Keratinocyte (primary cell): ENCODE measurements around the gene NRG2. TPM values are rescaled to one million over a fixed set of nuclear protein-coding genes. Genes with fewer than 3 reads are reported as not detected.

Experiments
- DNase-seq: peaks from one replicate; pipeline ENCODE4 v3.0.0-alpha.2; 2011; ENCODE audit warnings: low read depth, missing footprints, low spot score
- FAIRE-seq: peaks from 2 replicates; lab custom pipeline; 2011; peaks lifted over from hg19 to GRCh38; lab: Jason Lieb, UNC
- H2AFZ ChIP-seq: 2 replicates; pipeline ENCODE4 v1.6.0; 2012; ENCODE audit warnings: low read length, control low read depth, inconsistent platforms; ENCODE audit not compliant: control insufficient read depth
- H3K27ac ChIP-seq: 2 replicates; pipeline ENCODE4 v1.5.1; 2011; ENCODE audit warnings: low read length; ENCODE audit not compliant: control insufficient read depth, insufficient read depth
- H3K27me3 ChIP-seq: 3 replicates; pipeline ENCODE4 v1.6.0; 2011; ENCODE audit warnings: low read length; ENCODE audit not compliant: control insufficient read depth, insufficient read depth; ENCODE audit errors: extremely low read depth
- H3K36me3 ChIP-seq, 2 experiments: 2 replicates in 1 of 2; 3 replicates in 1 of 2; pipeline ENCODE4 v1.5.1; 2011; ENCODE audit warnings: low read length in 2 of 2, mild to moderate bottlenecking in 1 of 2; ENCODE audit not compliant: control insufficient read depth in 2 of 2, insufficient read depth in 2 of 2; ENCODE audit errors: extremely low read depth in 1 of 2
- H3K4me1 ChIP-seq: 3 replicates; pipeline ENCODE4 v1.5.1; 2011; ENCODE audit warnings: low read length; ENCODE audit not compliant: control insufficient read depth, insufficient read depth; ENCODE audit errors: extremely low read depth
- H3K4me2 ChIP-seq: 3 replicates; pipeline ENCODE4 v1.6.0; 2011; ENCODE audit warnings: low read depth, low read length; ENCODE audit not compliant: control insufficient read depth, insufficient read depth; ENCODE audit errors: extremely low read depth
- H3K4me3 ChIP-seq, 3 experiments: fragments of 200-600 bp in 1 of 3; sonication (generic) in 1 of 3; 2 replicates in 2 of 3; 3 replicates in 1 of 3; pipeline ENCODE4 v1.5.1; 2011 to 2016; ENCODE audit warnings: low read length in 3 of 3, mild to moderate bottlenecking in 3 of 3, control low read depth in 2 of 3, inconsistent platforms in 1 of 3, low read depth in 1 of 3, mixed read lengths in 1 of 3, mixed run types in 1 of 3, moderate library complexity in 1 of 3; ENCODE audit not compliant: control insufficient read depth in 2 of 3, insufficient read depth in 2 of 3; ENCODE audit errors: extremely low read depth in 1 of 3
- H3K79me2 ChIP-seq: 2 replicates; pipeline ENCODE4 v1.6.0; 2012; ENCODE audit warnings: low read length; ENCODE audit not compliant: control insufficient read depth, insufficient read depth
- H3K9ac ChIP-seq: 3 replicates; pipeline ENCODE4 v1.6.0; 2011; ENCODE audit warnings: low read length; ENCODE audit not compliant: control insufficient read depth, insufficient read depth; ENCODE audit errors: extremely low read depth
- H3K9me1 ChIP-seq: 3 replicates; pipeline ENCODE4 v1.6.0; 2011; ENCODE audit warnings: low read length; ENCODE audit not compliant: control insufficient read depth, insufficient read depth; ENCODE audit errors: extremely low read depth
- H3K9me3 ChIP-seq: 2 replicates; pipeline ENCODE4 v1.5.1; 2012; ENCODE audit warnings: low read depth, low read length; ENCODE audit not compliant: control insufficient read depth
- H4K20me1 ChIP-seq: 3 replicates; pipeline ENCODE4 v1.6.0; 2011; ENCODE audit warnings: low read length; ENCODE audit not compliant: control insufficient read depth, insufficient read depth; ENCODE audit errors: extremely low read depth
- EZH2 ChIP-seq: IDR thresholded peaks from one replicate; pipeline ENCODE4 v1.6.1; 2012; ENCODE audit warnings: inconsistent platforms, mild to moderate bottlenecking, low read length, moderate library complexity
- dilution Hi-C: fragments of 300-500 bp; cut with MboI; formaldehyde crosslinking; loops from one replicate; pipeline ENCODE4 v1.7.0; 2020; ENCODE audit warnings: low sequenced_read_pairs; ENCODE audit not compliant: extremely low pct_ligation_motif_present
- polyA plus RNA-seq, 5 experiments: library from polyadenylated mRNA; depleted of rRNA in 3 of 5; stranded (reverse) in 3 of 5; stranded (forward) in 1 of 5; unstranded in 1 of 5; fragments of >200 nt; gene quantifications; 1 replicate in 1 of 5; 2 replicates in 3 of 5; 3 replicates in 1 of 5; pipeline versions ENCODE4 v1.2.1 to v1.2.3, GENCODE V29; 2011 to 2012; ENCODE audit warnings: missing spikeins in 2 of 5, low read depth in 1 of 5, low replicate concordance in 1 of 5
- TF ChIP-seq, protein P1 (sequence below), 3 experiments: IDR thresholded peaks in 1 of 3; conservative IDR thresholded peaks in 1 of 3; optimal IDR thresholded peaks in 1 of 3; 2 replicates in 2 of 3; 3 replicates in 1 of 3; pipeline versions ENCODE3 to v1.5.1; 2011; ENCODE audit warnings: low read length in 3 of 3, mild to moderate bottlenecking in 3 of 3, moderate library complexity in 2 of 3, control low read depth in 1 of 3, inconsistent platforms in 1 of 3; ENCODE audit not compliant: insufficient read depth in 2 of 3; ENCODE audit errors: extremely low read depth in 1 of 3

The NRG2 gene
- polyA plus RNA-seq, 1 donor (not counting 4 experiments of a cell fraction or from before 2014, with no cell fraction given), result 0.13 TPM

DNA sequence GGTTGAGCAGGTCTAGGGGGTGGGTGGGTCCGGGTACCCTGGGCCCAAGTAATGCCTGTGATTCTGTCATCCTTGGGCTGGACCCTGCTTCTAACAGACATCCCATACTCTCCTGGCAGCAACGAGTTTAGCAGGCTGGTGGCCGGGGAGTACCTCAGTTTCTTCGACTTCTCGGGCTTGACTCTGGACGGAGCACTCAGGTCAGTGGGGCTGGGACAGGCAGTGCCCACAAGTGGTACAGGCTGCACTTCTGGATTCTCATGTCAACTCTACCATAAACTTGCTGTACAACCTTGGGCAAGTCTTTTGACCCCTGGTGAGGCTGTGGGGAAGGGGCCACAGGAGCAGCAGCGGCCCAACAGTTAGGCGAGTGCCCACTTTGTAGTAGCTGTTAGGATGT is 225.7 kb downstream of the NRG2 start:
- Histone ChIP-seq H3K79me2 (no peaks in the 10 kb centered on the region), H3K4me3 (no peak overlapping the region), H3K36me3 (no peaks in the 10 kb centered on the region), H3K9ac (no peak overlapping the region), H3K4me2 (no peak overlapping the region), H3K9me3 (no peaks in the 10 kb centered on the region), H3K9me1 (no peaks in the 10 kb centered on the region), H3K27ac (no peak overlapping the region), H3K4me1 (no peaks in the 10 kb centered on the region), H4K20me1 (no peaks in the 10 kb centered on the region), H3K27me3 (peaks cover 3% of the 10 kb centered on the region), H2AFZ (no peak overlapping the region)
- DNase-seq (no peak), FAIRE-seq (no peak)
- dilution Hi-C loops, result no loop called here
- no peak for TF ChIP-seq EZH2
- TF ChIP-seq, protein P1, sequence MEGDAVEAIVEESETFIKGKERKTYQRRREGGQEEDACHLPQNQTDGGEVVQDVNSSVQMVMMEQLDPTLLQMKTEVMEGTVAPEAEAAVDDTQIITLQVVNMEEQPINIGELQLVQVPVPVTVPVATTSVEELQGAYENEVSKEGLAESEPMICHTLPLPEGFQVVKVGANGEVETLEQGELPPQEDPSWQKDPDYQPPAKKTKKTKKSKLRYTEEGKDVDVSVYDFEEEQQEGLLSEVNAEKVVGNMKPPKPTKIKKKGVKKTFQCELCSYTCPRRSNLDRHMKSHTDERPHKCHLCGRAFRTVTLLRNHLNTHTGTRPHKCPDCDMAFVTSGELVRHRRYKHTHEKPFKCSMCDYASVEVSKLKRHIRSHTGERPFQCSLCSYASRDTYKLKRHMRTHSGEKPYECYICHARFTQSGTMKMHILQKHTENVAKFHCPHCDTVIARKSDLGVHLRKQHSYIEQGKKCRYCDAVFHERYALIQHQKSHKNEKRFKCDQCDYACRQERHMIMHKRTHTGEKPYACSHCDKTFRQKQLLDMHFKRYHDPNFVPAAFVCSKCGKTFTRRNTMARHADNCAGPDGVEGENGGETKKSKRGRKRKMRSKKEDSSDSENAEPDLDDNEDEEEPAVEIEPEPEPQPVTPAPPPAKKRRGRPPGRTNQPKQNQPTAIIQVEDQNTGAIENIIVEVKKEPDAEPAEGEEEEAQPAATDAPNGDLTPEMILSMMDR (optimal IDR thresholded peaks at IDR 0.05 in 1 of 3, IDR thresholded peaks at IDR 0.05 in 1 of 3, conservative IDR thresholded peaks at IDR 0.05 in 1 of 3; ENCODE audit: extremely low read depth in 1 of 3, insufficient read depth in 2 of 3, low read length in 3 of 3), result no peak

DNA sequence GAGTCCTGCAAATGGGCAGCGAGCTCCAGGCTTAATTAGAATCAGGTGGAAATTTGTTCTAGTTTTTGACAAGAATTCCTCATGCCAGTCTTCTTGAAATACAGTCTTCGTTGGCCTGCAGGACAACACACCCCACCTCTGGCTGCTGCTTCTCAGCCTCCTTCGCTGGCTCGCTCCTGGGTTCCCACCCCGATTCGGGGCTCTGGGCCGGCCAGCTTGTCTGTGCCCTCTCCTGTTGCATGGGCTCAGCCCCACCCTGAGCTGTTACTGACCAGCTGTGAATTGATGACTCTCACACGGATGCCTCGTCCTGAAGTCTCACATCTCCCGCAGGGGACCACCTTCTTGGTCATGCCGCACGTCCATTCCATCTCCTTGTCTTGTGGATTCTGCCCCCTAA is 226.5 kb downstream of the NRG2 start:
- no peak for TF ChIP-seq EZH2
- TF ChIP-seq, protein P1 (optimal IDR thresholded peaks at IDR 0.05 in 1 of 3, IDR thresholded peaks at IDR 0.05 in 1 of 3, conservative IDR thresholded peaks at IDR 0.05 in 1 of 3; ENCODE audit: extremely low read depth in 1 of 3, insufficient read depth in 2 of 3, low read length in 3 of 3), result no peak
- DNase-seq (no peak), FAIRE-seq (no peak)
- no peak overlapping the region for H2AFZ ChIP-seq
- H3K9ac ChIP-seq, result no peak overlapping the region
- H3K9me1 ChIP-seq, result no peaks in the 10 kb centered on the region
- H3K36me3 ChIP-seq, result no peaks in the 10 kb centered on the region
- H3K9me3 ChIP-seq, result no peaks in the 10 kb centered on the region
- no peak overlapping the region for H3K4me3 ChIP-seq
- dilution Hi-C loops, result no loop called here
- H3K27ac ChIP-seq, result no peak overlapping the region
- H3K79me2 ChIP-seq, result no peaks in the 10 kb centered on the region
- H3K4me2 ChIP-seq, result no peak overlapping the region
- no peaks in the 10 kb centered on the region for H3K4me1 ChIP-seq
- peaks cover 3% of the 10 kb centered on the region for H3K27me3 ChIP-seq
- H4K20me1 ChIP-seq, result no peaks in the 10 kb centered on the region
